Vagina (tissue), 2 donors: ENCODE data around the gene ZNF229. TPM values are rescaled to one million over a fixed set of nuclear protein-coding genes. Genes with fewer than 3 reads are reported as not detected.

Experiments used
- DNase-seq, 2 donors: peaks; one replicate each; pipeline ENCODE4 v3.0.0-alpha.2; 2017; ENCODE audit errors: extremely low spot score in 2 of 2
- H3K27ac ChIP-seq: fragments of 200-600 bp; sonication (generic); one replicate; pipeline ENCODE4 v1.5.1; 2019
- H3K27me3 ChIP-seq: fragments of 200-600 bp; sonication (generic); one replicate; pipeline ENCODE4 v1.5.1; 2019
- H3K36me3 ChIP-seq, 2 donors: fragments of 200-600 bp; sonication (generic); one replicate each; pipeline ENCODE4 v1.5.1; 2017 to 2019
- H3K4me1 ChIP-seq: fragments of 200-600 bp; sonication (generic); one replicate; pipeline ENCODE4 v1.5.1; 2019
- H3K4me3 ChIP-seq, 2 donors: fragments of 200-600 bp; sonication (generic); 1 replicate in 1 of 2; 2 replicates in 1 of 2; pipeline ENCODE4 v1.5.1; 2016 to 2019
- H3K9me3 ChIP-seq: fragments of 200-600 bp; sonication (generic); one replicate; pipeline ENCODE4 v1.5.1; 2019
- POLR2A ChIP-seq, 2 donors: fragments of 450-650 bp; IDR thresholded peaks; one replicate each; pipeline ENCODE4 v1.6.1; 2017; ENCODE audit warnings: antibody characterized with exemption in 2 of 2, mild to moderate bottlenecking in 2 of 2, moderate library complexity in 2 of 2
- POLR2AphosphoS5 ChIP-seq, 2 donors: sonication (generic); formaldehyde crosslinking; IDR thresholded peaks; one replicate each; pipeline ENCODE4 v1.9.0; 2017; ENCODE audit warnings: antibody characterized with exemption in 2 of 2, mild to moderate bottlenecking in 2 of 2, low read depth in 1 of 2; ENCODE audit not compliant: insufficient read depth in 1 of 2
- intact Hi-C: fragments of 100-400 bp; cut with DNase I; formaldehyde crosslinking; loops from one replicate; pipeline ENCODE4 v1.15.1; 2023
- total RNA-seq: library from RNA; depleted of rRNA; stranded (reverse); fragments of >200 nt; gene quantifications from one replicate; pipeline ENCODE4 v1.2.3, GENCODE V29; 2016
- TF ChIP-seq, protein P1 (sequence below), 3 experiments: fragments of 450-650 bp in 2 of 3; fragments of 200-600 bp in 1 of 3; sonication (generic) in 1 of 3; IDR thresholded peaks; one replicate each; pipeline ENCODE4 v1.5.1; 2017 to 2019; ENCODE audit warnings: antibody characterized with exemption in 3 of 3, mild to moderate bottlenecking in 2 of 3, moderate library complexity in 2 of 3

ZNF229 gene
- total RNA-seq, 1 donor from 2014 or later, result 2.0 TPM

DNA sequence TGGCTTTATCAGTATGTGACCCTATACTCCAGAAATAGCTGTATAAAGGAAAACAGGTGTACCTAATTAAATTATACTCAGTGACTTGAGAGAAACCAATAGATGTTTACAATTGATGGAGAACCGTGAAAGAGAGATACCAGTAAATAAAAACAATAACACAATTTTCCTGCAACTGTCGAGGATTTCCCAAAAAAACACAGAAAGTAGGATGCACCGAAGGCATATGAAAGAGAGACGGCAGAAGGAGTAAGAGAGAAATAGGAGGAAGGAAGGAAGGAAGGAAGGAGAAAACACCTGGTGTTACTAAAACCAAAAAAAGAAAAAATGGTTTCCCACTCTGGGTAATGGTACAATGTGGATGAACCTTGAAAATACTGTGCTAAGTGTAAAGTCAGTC lies 6.8 kb upstream of the ZNF229 start:
- Histone ChIP-seq H3K9me3 (no peaks in the 10 kb centered on the region), H3K4me3 (no peak overlapping the region), H3K4me1 (no peaks in the 10 kb centered on the region), H3K36me3 (no peaks in the 10 kb centered on the region), H3K27me3 (no peaks in the 10 kb centered on the region), H3K27ac (no peak overlapping the region)
- DNase-seq, result no peak
- TF ChIP-seq, protein P1, sequence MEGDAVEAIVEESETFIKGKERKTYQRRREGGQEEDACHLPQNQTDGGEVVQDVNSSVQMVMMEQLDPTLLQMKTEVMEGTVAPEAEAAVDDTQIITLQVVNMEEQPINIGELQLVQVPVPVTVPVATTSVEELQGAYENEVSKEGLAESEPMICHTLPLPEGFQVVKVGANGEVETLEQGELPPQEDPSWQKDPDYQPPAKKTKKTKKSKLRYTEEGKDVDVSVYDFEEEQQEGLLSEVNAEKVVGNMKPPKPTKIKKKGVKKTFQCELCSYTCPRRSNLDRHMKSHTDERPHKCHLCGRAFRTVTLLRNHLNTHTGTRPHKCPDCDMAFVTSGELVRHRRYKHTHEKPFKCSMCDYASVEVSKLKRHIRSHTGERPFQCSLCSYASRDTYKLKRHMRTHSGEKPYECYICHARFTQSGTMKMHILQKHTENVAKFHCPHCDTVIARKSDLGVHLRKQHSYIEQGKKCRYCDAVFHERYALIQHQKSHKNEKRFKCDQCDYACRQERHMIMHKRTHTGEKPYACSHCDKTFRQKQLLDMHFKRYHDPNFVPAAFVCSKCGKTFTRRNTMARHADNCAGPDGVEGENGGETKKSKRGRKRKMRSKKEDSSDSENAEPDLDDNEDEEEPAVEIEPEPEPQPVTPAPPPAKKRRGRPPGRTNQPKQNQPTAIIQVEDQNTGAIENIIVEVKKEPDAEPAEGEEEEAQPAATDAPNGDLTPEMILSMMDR (IDR thresholded peaks at IDR 0.05), result no peak
- TF ChIP-seq POLR2A (IDR thresholded peaks at IDR 0.05), result no peak
- intact Hi-C loops, result no loop called here

DNA sequence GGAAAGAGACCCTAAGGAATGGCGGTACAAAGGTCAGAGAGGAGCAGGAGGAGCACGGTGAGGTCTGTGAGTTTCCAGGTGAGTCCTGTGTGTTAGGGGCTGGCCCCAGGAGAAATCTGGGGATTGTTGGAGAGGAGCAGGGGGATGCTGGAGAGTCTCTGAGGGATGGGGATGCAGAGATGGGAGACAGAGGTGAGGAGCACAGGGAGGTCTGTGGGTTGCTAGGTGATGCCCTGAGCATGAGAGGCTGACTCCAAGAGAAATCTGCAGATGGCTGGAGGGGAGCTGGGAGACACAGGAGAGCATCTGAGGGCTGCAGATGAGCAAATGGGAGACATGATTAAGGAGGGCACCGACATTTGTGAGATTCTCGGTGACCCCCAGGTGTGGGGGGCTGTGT lies 4.1 kb upstream of the ZNF229 start:
- no peak for DNase-seq
- intact Hi-C loops, result no loop called here
- Histone ChIP-seq H3K36me3 (no peaks in the 10 kb centered on the region), H3K27me3 (no peaks in the 10 kb centered on the region), H3K27ac (no peak overlapping the region), H3K4me3 (no peak overlapping the region), H3K9me3 (no peaks in the 10 kb centered on the region), H3K4me1 (peaks cover 7% of the 10 kb centered on the region)
- TF ChIP-seq POLR2AphosphoS5 (IDR thresholded peaks at IDR 0.05; ENCODE audit: insufficient read depth in 1 of 2, low read depth in 1 of 2) (no peak), POLR2A (IDR thresholded peaks at IDR 0.05) (no peak)
- TF ChIP-seq, protein P1 (IDR thresholded peaks at IDR 0.05), result no peak

DNA sequence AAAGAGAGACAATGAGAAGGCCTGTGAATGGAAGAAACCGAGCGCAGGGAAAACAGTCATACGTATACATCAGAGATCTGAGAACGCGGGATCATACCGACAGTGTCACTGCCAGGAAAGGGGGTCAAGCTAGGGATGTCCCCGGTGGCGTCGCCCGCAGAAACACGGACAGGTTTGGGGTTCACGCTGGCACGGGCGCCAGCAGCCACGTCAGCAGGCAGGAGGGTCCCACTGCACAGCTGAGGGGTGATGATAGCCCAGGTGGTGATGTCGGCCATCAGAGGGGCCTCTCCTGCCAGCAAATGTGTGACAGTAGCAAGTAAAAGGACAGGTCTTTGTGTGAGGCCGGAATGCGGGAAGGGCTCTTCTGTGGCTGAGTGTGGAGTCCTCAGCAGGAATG lies 3.4 kb upstream of the ZNF229 start:
- H3K4me1 ChIP-seq, result peaks cover 8% of the 10 kb centered on the region
- no peak overlapping the region for H3K27ac ChIP-seq
- TF ChIP-seq POLR2AphosphoS5 (IDR thresholded peaks at IDR 0.05; ENCODE audit: insufficient read depth in 1 of 2, low read depth in 1 of 2) (no peak), POLR2A (IDR thresholded peaks at IDR 0.05) (no peak)
- TF ChIP-seq, protein P1 (IDR thresholded peaks at IDR 0.05), result no peak
- H3K9me3 ChIP-seq, result no peaks in the 10 kb centered on the region
- H3K36me3 ChIP-seq, result no peaks in the 10 kb centered on the region
- no peak for DNase-seq
- intact Hi-C loops, result no loop called here
- no peaks in the 10 kb centered on the region for H3K27me3 ChIP-seq
- no peak overlapping the region for H3K4me3 ChIP-seq

DNA sequence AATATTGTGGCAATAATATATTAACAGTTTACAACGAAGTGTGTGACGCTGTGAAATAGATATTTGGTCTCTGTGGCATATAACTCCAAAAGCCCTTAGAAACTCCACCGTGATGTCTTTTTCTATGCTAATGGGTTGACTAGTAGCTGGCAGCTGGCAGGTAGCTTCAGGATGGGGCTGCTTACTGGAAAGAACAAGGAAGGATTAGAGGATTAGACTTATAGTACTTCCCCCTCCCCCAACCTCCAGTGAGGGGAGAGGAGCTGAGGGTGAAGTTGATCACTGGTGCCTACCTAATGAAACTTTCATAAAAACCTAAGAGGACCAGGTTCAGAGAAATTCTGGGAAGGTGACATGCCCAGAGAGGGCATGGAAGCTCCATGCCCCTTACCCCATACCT lies 9.8 kb downstream of the ZNF229 start:
- H3K27me3 ChIP-seq, result no peaks in the 10 kb centered on the region
- H3K9me3 ChIP-seq, result peaks cover 10% of the 10 kb centered on the region
- no peak overlapping the region for H3K27ac ChIP-seq
- no peak overlapping the region for H3K4me3 ChIP-seq
- H3K36me3 ChIP-seq, result peaks cover 0 to 19% of the 10 kb centered on the region in 2 donors
- intact Hi-C loops, result no loop called here
- no peaks in the 10 kb centered on the region for H3K4me1 ChIP-seq
- no peak for TF ChIP-seq POLR2AphosphoS5 (IDR thresholded peaks at IDR 0.05; ENCODE audit: insufficient read depth in 1 of 2, low read depth in 1 of 2)
- TF ChIP-seq, protein P1 (IDR thresholded peaks at IDR 0.05), result no peak
- no peak for TF ChIP-seq POLR2A (IDR thresholded peaks at IDR 0.05)
- DNase-seq, result no peak

DNA sequence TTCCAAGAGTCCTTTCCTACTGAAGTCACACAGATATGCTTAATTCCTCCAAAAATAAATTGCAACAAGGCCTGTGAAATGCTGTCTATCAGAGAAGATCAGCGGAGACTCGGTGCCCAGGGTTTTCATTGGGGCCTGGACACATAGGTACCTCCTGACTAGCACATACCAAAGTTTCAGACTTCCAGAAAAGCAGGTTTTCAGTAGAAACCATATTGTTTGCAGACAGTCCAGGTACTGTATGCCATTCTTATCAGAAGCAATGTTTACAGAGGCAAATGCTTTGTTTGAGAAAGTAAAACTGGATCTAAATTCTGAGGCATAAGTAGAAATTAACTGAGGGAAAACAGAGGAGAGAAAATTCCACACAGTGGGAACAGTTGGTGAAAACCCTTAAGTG lies 12.8 kb downstream of the ZNF229 start:
- Histone ChIP-seq H3K9me3 (peaks cover 33% of the 10 kb centered on the region), H3K36me3 (peaks cover 0 to 31% of the 10 kb centered on the region in 2 donors), H3K4me3 (no peak overlapping the region), H3K4me1 (no peaks in the 10 kb centered on the region), H3K27ac (no peak overlapping the region), H3K27me3 (no peaks in the 10 kb centered on the region)
- TF ChIP-seq, protein P1 (IDR thresholded peaks at IDR 0.05), result no peak
- no peak for TF ChIP-seq POLR2AphosphoS5 (IDR thresholded peaks at IDR 0.05; ENCODE audit: insufficient read depth in 1 of 2, low read depth in 1 of 2)
- TF ChIP-seq POLR2A (IDR thresholded peaks at IDR 0.05), result no peak
- intact Hi-C loops, result no loop called here
- DNase-seq, result no peak
